Measurements from ENCODE around the gene ALPP.
"Not testable (repeated sequence)": the region's sequence is repeated elsewhere in the genome, so short reads cannot be mapped to it uniquely, and the experiment has no call there.

The ALPP gene

GRCh38 chr2:232335206-232335858 is 43.2 kb upstream of the ALPP start:
- DNase-seq (ENCODE audit: low read depth): not testable (repeated sequence)

GRCh38 chr2:232335859-232336215 is 42.7 kb upstream of the ALPP start:
- DNase-seq (ENCODE audit: low read depth): no peak
- no peak for TF ChIP-seq CTCF (conservative IDR thresholded peaks at IDR 0.05; ENCODE audit: low read depth, low read length)
- no peak overlapping the region for H3K4me3 ChIP-seq (ENCODE audit: low read length)

More at GRCh38 chr2:232335206-232335858, 43.2 kb upstream of the ALPP start:
- TF ChIP-seq CTCF (conservative IDR thresholded peaks at IDR 0.05; ENCODE audit: low read depth, low read length): peak; percentile 37
- not testable (repeated sequence) for H3K4me3 ChIP-seq (ENCODE audit: low read length)

GRCh38 chr2:232336241-232336736 is 42.3 kb upstream of the ALPP start:
- no peak for DNase-seq (ENCODE audit: low read depth)
- no peak overlapping the region for H3K4me3 ChIP-seq (ENCODE audit: low read length)
- TF ChIP-seq CTCF (conservative IDR thresholded peaks at IDR 0.05; ENCODE audit: low read depth, low read length): no peak

- DNase-seq (ENCODE audit: low read depth): no peak
- TF ChIP-seq CTCF (conservative IDR thresholded peaks at IDR 0.05; ENCODE audit: low read depth, low read length): no peak
- H3K4me3 ChIP-seq (ENCODE audit: low read length): no peak overlapping the region
These were observed 41.4 kb upstream of the ALPP start for GRCh38 chr2:232336981-232337720.

GRCh38 chr2:232338094-232338758 is 40.3 kb upstream of the ALPP start:
- not testable (repeated sequence) for H3K4me3 ChIP-seq (ENCODE audit: low read length); DNase-seq (ENCODE audit: low read depth)

- no peak for DNase-seq (ENCODE audit: low read depth)
- TF ChIP-seq CTCF (conservative IDR thresholded peaks at IDR 0.05; ENCODE audit: low read depth, low read length): no peak
- H3K4me3 ChIP-seq (ENCODE audit: low read length): no peak overlapping the region
These were observed 39.8 kb upstream of the ALPP start for GRCh38 chr2:232338759-232339106.

- H3K4me3 ChIP-seq (ENCODE audit: low read length): no peak overlapping the region
- TF ChIP-seq CTCF (conservative IDR thresholded peaks at IDR 0.05; ENCODE audit: low read depth, low read length): peak; percentile 32
- DNase-seq (ENCODE audit: low read depth): no peak
These were observed 39.1 kb upstream of the ALPP start for GRCh38 chr2:232339121-232340081.

All from retinal pigment epithelial cell (primary cell).